B cell (primary cell): ENCODE measurements around the gene GALNT18. TPM values are rescaled to one million over a fixed set of nuclear protein-coding genes. Genes with fewer than 3 reads are reported as not detected.

Experiments
- ATAC-seq: fragments of 200-7000 bp; cut with Tn5 transposase; one replicate; pipeline ENCODE4 v1.10.0; 2021; ENCODE audit warnings: low read depth, mild to moderate bottlenecking, moderate number of reproducible peaks, moderate library complexity
- CTCF ChIA-PET: fragments of 350-600 bp; sonication (Branson Sonifier 250); formaldehyde crosslinking; loops from one replicate; lab custom pipeline; 2021; ENCODE audit warnings: antibody characterized with exemption, inconsistent platforms; lab: Charles Lee
- POLR2A ChIA-PET: fragments of 350-600 bp; sonication (Branson Sonifier 250); formaldehyde crosslinking; loops from one replicate; lab custom pipeline; 2021; ENCODE audit warnings: antibody characterized with exemption; lab: Charles Lee
- DNase-seq: peaks from one replicate; pipeline ENCODE4 v3.0.0; 2013
- H2AFZ ChIP-seq: 2 replicates; pipeline ENCODE4 v1.6.1; 2012; ENCODE audit warnings: mild to moderate bottlenecking, low read depth, low read length; ENCODE audit not compliant: insufficient read depth, poor library complexity, severe bottlenecking
- H3K27ac ChIP-seq, 2 donors: 1 replicate in 1 of 2; 2 replicates in 1 of 2; pipeline ENCODE4 v1.5.1; 2012 to 2013; ENCODE audit warnings: low read length in 2 of 2, mild to moderate bottlenecking in 2 of 2, moderate library complexity in 1 of 2
- H3K27me3 ChIP-seq, 4 experiments: fragments of 200-600 bp in 1 of 4; sonication (generic) in 1 of 4; replicated peaks in 1 of 4; 1 replicate in 2 of 4; 2 replicates in 2 of 4; pipeline versions ENCODE4 v1.6.1 to v1.7.0; 2013 to 2016; ENCODE audit warnings: low read length in 3 of 4, mild to moderate bottlenecking in 2 of 4, mixed read lengths in 1 of 4, moderate library complexity in 1 of 4; ENCODE audit not compliant: insufficient read depth in 4 of 4, control insufficient read depth in 3 of 4; ENCODE audit errors: control extremely low read depth in 1 of 4
- H3K36me3 ChIP-seq, 2 experiments: replicated peaks in 1 of 2; 1 replicate in 1 of 2; 2 replicates in 1 of 2; pipeline versions ENCODE4 v1.6.1 to v1.7.1; 2013; ENCODE audit warnings: low read length in 1 of 2; ENCODE audit not compliant: insufficient read depth in 2 of 2, control insufficient read depth in 1 of 2; ENCODE audit errors: control extremely low read depth in 1 of 2, extremely low read depth in 1 of 2
- H3K4me1 ChIP-seq, 2 donors: fragments of 200-600 bp in 1 of 2; sonication (generic) in 1 of 2; 1 replicate in 1 of 2; 2 replicates in 1 of 2; pipeline versions ENCODE4 v1.5.1 to v1.6.1; 2013 to 2017; ENCODE audit warnings: low read length in 2 of 2; ENCODE audit not compliant: control insufficient read depth in 2 of 2, insufficient read depth in 2 of 2
- H3K4me2 ChIP-seq: replicated peaks from 2 replicates; pipeline ENCODE3; 2012; ENCODE audit warnings: mild to moderate bottlenecking, low read depth, low read length; ENCODE audit not compliant: poor library complexity, severe bottlenecking
- H3K4me3 ChIP-seq, 5 experiments: fragments of 200-600 bp in 1 of 5; sonication (generic) in 1 of 5; 1 replicate in 3 of 5; 2 replicates in 2 of 5; pipeline versions ENCODE4 v1.5.1 to v1.7.0; 2011 to 2016; ENCODE audit warnings: low read length in 4 of 5, mild to moderate bottlenecking in 4 of 5, low read depth in 2 of 5, control low read depth in 1 of 5, moderate library complexity in 1 of 5; ENCODE audit not compliant: insufficient read depth in 1 of 5; ENCODE audit errors: control extremely low read depth in 1 of 5, extremely low read depth in 1 of 5
- H3K79me2 ChIP-seq: fragments of 200-600 bp; sonication (generic); one replicate; pipeline ENCODE4 v1.6.0; 2016; ENCODE audit warnings: low read length; ENCODE audit not compliant: control insufficient read depth, insufficient read depth
- H3K9ac ChIP-seq: fragments of 200-600 bp; sonication (generic); 2 replicates; pipeline ENCODE4 v1.6.1; 2017; ENCODE audit warnings: mild to moderate bottlenecking, low read length, moderate library complexity
- H3K9me3 ChIP-seq, 3 donors: one replicate each; pipeline versions ENCODE4 v1.6.1 to v1.7.1; 2013; ENCODE audit warnings: low read length in 2 of 3; ENCODE audit not compliant: control insufficient read depth in 2 of 3, insufficient read depth in 1 of 3; ENCODE audit errors: control extremely low read depth in 1 of 3
- H4K20me1 ChIP-seq: 2 replicates; pipeline ENCODE4 v1.6.0; 2012; ENCODE audit warnings: mild to moderate bottlenecking, low read length; ENCODE audit not compliant: insufficient read depth, control insufficient read depth, poor library complexity, severe bottlenecking
- H3K27ac Mint-ChIP-seq: one replicate; pipeline ENCODE4 v1.8.0; 2021; ENCODE audit warnings: mixed read lengths
- H3K27me3 Mint-ChIP-seq: one replicate; pipeline ENCODE4 v1.8.0; 2021; ENCODE audit warnings: mixed read lengths
- H3K4me1 Mint-ChIP-seq: one replicate; pipeline ENCODE4 v1.8.0; 2021; ENCODE audit warnings: mixed read lengths
- H3K4me3 Mint-ChIP-seq: one replicate; pipeline ENCODE4 v1.8.0; 2021; ENCODE audit warnings: mixed read lengths
- H3K9me3 Mint-ChIP-seq: one replicate; pipeline ENCODE4 v1.8.0; 2022; ENCODE audit warnings: mixed read lengths; ENCODE audit not compliant: insufficient read depth
- EZH2 ChIP-seq: IDR thresholded peaks from 2 replicates; pipeline ENCODE4 v1.6.1; 2012; ENCODE audit warnings: borderline replicate concordance, low read depth, mild to moderate bottlenecking, moderate library complexity, low read length; ENCODE audit not compliant: insufficient read depth, poor library complexity, severe bottlenecking
- WGBS: methylation state at CpG from one replicate; pipeline ENCODE4 v1.1.5; 2013; ENCODE audit warnings: missing lambda C conversion rate; ENCODE audit not compliant: insufficient coverage; 5-methylcytosine and 5-hydroxymethylcytosine counted together
- intact Hi-C: fragments of 100-400 bp; cut with micrococcal nuclease; formaldehyde crosslinking; loops from one replicate; pipeline ENCODE4 v1.10.0; 2022
- polyA plus RNA-seq: library from polyadenylated mRNA; depleted of rRNA; stranded (reverse); fragments of >200 nt; gene quantifications from 2 replicates; pipeline ENCODE4 v1.2.3, GENCODE V29; 2012
- total RNA-seq, 2 donors: library from RNA; stranded (reverse); fragments of 120-200 nt in 1 of 2; gene quantifications; 1 replicate in 1 of 2; 2 replicates in 1 of 2; pipeline versions ENCODE4 v1.2.3 to v1.2.4, GENCODE V29; 2013 to 2022
- TF ChIP-seq, protein P1 (sequence below): fragments of 200-600 bp; IDR thresholded peaks from one replicate; pipeline ENCODE4 v1.8.0; 2022; ENCODE audit warnings: antibody characterized with exemption, mild to moderate bottlenecking

The GALNT18 gene
- total and polyA plus RNA-seq, 2 donors (not counting 1 experiment from before 2014, with no cell fraction given): not detected

DNA sequence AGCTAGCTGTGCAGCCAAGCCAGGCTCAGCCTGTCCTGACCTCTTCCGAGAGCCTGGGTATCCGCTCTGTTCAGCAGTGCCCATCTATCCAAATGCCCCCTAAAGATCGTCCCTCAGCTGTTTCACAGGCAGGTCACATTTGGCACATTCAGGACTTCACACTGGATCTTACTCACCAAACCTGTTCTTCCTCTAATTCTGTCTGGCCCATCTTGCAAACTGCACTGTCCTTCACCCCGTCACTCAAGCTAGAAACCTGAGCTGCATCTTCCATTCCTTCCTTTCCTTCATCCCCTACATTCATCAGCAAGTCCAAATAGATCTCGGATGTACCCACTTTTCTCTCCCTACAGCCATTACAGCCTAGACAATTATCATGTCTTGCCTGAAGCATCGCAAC, 208.0 kb downstream of the GALNT18 start:
- no peaks in the 10 kb centered on the region for H4K20me1 ChIP-seq
- no peak overlapping the region for H3K4me3 ChIP-seq
- H3K4me2 ChIP-seq: no peak overlapping the region
- Mint-ChIP-seq H3K9me3 (no peaks in the 10 kb centered on the region), H3K27me3 (peaks cover 51% of the 10 kb centered on the region), H3K4me1 (no peaks in the 10 kb centered on the region), H3K27ac (no peak overlapping the region), H3K4me3 (no peak overlapping the region)
- no peak overlapping the region for H3K27ac ChIP-seq
- ATAC-seq (no peak), DNase-seq (no peak)
- no peaks in the 10 kb centered on the region for H3K4me1 ChIP-seq
- H3K79me2 ChIP-seq: no peaks in the 10 kb centered on the region
- no peaks in the 10 kb centered on the region for H3K36me3 ChIP-seq
- WGBS: 86% methylated on average over 5 of the region's 6 CpGs
- intact Hi-C loops: no loop called here
- peaks cover 0 to 11% (median 1%) of the 10 kb centered on the region in 4 experiments for H3K27me3 ChIP-seq
- H3K9me3 ChIP-seq: no peaks in the 10 kb centered on the region
- POLR2A ChIA-PET: no interaction called here
- H2AFZ ChIP-seq: no peak overlapping the region
- CTCF ChIA-PET: no interaction called here
- TF ChIP-seq EZH2: no peak
- TF ChIP-seq, protein P1, sequence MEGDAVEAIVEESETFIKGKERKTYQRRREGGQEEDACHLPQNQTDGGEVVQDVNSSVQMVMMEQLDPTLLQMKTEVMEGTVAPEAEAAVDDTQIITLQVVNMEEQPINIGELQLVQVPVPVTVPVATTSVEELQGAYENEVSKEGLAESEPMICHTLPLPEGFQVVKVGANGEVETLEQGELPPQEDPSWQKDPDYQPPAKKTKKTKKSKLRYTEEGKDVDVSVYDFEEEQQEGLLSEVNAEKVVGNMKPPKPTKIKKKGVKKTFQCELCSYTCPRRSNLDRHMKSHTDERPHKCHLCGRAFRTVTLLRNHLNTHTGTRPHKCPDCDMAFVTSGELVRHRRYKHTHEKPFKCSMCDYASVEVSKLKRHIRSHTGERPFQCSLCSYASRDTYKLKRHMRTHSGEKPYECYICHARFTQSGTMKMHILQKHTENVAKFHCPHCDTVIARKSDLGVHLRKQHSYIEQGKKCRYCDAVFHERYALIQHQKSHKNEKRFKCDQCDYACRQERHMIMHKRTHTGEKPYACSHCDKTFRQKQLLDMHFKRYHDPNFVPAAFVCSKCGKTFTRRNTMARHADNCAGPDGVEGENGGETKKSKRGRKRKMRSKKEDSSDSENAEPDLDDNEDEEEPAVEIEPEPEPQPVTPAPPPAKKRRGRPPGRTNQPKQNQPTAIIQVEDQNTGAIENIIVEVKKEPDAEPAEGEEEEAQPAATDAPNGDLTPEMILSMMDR: no peak
- no peak overlapping the region for H3K9ac ChIP-seq

DNA sequence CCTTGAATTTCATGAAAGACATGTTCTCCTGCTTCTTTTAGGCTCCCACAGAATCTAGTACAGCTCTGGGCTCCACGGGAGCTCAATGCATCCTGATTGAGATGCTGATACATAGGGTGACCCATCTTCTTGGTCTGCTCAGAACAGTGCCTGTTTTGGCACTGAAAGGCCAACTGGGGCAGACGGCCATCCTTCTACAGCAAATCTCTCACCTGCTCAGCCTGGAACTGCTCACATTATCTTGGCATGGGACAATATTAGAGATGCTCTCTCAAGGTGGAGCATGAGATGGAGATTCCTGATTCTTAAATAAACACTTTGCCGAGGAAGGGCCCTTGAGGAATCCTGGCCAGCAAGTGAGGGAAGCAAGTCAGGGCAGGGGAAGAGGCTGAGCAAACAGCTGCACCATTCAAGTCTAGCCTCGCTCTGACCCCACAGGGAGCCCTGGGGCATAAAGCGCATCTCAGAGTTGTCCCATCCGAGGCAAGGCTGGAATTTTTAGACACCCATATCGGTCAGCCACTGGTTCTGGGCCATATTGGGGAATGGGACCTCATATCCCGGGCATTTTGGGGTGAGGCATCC, 210.3 kb downstream of the GALNT18 start:
- TF ChIP-seq EZH2: no peak
- TF ChIP-seq, protein P1: no peak

More for the DNA sequence above, 210.3 kb downstream of the GALNT18 start:
- no peaks in the 10 kb centered on the region for H3K79me2 ChIP-seq
- no peak overlapping the region for H3K4me3 Mint-ChIP-seq
- ATAC-seq (no peak), DNase-seq (no peak)
- peaks cover 0 to 5% (median 1%) of the 10 kb centered on the region in 4 experiments for H3K27me3 ChIP-seq
- POLR2A ChIA-PET: no interaction called here
- H3K27ac Mint-ChIP-seq: no peak overlapping the region
- no peaks in the 10 kb centered on the region for H4K20me1 ChIP-seq
- H3K36me3 ChIP-seq: no peaks in the 10 kb centered on the region
- no peak overlapping the region for H3K4me2 ChIP-seq
- CTCF ChIA-PET: no interaction called here
- no peak overlapping the region for H3K9ac ChIP-seq
- H3K27ac ChIP-seq: no peak overlapping the region
- no peaks in the 10 kb centered on the region for H3K4me1 ChIP-seq
- intact Hi-C loops: no loop called here
- 88% methylated on average over 7 of the region's 8 CpGs for WGBS
- H3K9me3 ChIP-seq: no peaks in the 10 kb centered on the region
- no peak overlapping the region for H2AFZ ChIP-seq
- H3K9me3 Mint-ChIP-seq: no peaks in the 10 kb centered on the region
- H3K4me1 Mint-ChIP-seq: no peaks in the 10 kb centered on the region
- H3K4me3 ChIP-seq: no peak overlapping the region
- H3K27me3 Mint-ChIP-seq: peaks cover 36% of the 10 kb centered on the region
